HG03097 (cell line): ENCODE data around the gene ZNF692.
A peak's percentile ranks its signal among the peaks of the same experiment; 100 is the strongest.
"Not testable (repeated sequence)": the region's sequence is repeated elsewhere in the genome, so short reads cannot be mapped to it uniquely, and the experiment has no call there.

Experiments
- ATAC-seq: cut with Tn5 transposase; IDR thresholded peaks from one replicate; pipeline ENCODE4 v1.9.1; 2021; ENCODE audit not compliant: unreplicated experiment, low FRiP score

Gene ZNF692, protein sequence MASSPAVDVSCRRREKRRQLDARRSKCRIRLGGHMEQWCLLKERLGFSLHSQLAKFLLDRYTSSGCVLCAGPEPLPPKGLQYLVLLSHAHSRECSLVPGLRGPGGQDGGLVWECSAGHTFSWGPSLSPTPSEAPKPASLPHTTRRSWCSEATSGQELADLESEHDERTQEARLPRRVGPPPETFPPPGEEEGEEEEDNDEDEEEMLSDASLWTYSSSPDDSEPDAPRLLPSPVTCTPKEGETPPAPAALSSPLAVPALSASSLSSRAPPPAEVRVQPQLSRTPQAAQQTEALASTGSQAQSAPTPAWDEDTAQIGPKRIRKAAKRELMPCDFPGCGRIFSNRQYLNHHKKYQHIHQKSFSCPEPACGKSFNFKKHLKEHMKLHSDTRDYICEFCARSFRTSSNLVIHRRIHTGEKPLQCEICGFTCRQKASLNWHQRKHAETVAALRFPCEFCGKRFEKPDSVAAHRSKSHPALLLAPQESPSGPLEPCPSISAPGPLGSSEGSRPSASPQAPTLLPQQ

GRCh38 chr1:248858891-248859889 lies at the start of gene ZNF692:
Gene ZNF692 (minus strand): TSS chr1:248859085. CDS start chr1:248858309, 776 bp downstream.
- ATAC-seq, result peak; percentile 89

DNA sequence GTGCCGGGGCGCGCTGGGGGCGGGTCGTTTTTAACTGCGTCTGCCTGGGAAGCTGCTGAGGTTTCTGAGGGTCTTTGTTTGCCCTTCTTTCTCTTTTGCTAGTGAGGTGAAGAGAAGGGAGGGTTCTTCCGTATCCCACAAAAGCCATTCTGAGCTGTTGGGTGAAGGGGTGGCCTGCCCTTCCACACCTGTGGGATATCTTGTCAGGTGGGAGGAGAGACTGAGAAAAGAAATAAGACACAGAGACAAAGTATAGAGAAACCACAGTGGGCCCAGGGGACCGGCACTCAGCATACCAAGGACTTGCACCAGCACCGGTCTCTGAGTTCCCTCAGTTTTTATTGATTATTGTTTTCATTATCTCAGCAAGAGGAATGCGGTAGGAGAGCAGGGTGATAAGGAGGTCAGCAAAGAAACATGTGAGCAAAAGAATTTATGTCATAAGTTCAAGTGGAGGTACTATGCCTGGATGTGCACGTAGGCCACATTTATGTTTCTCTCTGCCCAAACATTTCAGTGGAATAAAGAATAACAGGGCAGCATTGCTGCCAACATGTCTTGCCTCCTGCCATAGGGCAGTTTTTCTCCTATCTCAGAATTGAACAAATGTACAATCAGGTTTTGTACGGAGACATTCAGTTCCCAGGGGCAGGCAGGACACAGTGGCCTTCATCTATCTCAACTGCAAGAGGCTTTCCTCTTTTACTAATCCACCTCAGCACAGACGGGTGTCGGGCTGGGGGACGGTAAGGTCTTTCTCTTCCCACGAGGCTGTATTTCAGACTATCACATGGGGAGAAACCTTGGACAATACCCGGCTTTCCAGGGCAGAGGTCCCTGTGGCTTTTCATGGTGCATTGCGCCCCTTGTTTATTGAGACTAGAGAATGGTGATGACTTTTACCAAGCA lies 48.1 kb upstream of the ZNF692 start:
- peak; percentile 13 for ATAC-seq

DNA sequence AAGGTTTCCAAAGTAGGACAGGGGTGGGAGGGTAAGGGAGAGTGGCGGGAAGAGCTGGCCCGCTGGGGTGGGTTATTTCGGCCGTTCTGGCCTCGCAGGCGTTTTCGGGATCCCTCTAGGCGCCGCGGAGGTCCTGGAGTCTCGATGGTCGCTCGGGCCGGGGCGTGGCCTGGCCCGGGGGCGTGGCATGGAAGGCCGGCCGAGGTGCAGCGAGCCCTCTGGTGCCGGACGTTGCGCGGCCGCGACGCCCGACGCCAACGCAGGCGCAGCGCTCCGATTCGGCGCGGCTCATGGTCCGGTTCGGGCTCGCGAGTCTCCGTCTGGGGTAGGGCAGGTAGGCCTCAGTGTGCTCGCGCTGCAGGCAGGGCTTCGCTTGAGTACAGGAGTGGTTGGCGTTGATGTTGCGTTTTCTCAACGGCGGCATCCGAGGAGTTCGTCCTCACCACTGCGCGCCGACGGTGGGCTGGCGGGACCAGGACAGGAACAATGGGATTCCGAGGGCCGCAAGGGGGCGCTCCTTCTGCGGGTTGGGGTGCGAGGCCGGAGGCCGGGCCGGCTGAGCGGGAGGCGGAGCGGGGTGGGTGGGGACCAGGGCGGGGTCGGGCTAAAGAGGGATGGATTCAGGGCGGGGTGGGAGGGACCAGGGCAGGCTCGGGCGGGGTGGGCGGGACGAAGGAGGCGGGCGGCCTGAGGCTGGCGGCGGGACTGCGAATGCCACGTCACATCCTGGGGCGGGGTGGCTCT lies 47.3 kb upstream of the ZNF692 start, which contains the start of gene PGBD2:
TSS of gene PGBD2 (plus strand) at position 227 of the 744 bp plus-strand sequence. CDS start 7,628 bp downstream, outside the sequence.
- peak; percentile 94 for ATAC-seq

DNA sequence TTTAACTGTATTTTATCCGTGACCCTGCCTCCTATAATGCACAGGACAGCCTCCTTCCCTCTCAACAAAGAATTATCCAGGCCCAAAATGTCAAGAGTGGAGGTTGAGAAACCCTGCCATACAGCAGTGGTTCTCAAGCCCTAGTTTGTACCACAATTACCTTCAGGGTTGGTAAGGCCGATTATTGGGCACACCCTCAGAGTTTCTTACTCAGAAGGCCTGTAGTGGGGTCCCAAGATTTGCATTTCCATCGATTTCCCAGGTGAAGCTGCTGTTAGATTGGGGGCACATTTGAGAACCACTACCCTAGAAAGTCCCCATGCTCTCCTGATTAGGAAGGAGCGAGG lies 46.8 kb upstream of the ZNF692 start:
- no peak for ATAC-seq

DNA sequence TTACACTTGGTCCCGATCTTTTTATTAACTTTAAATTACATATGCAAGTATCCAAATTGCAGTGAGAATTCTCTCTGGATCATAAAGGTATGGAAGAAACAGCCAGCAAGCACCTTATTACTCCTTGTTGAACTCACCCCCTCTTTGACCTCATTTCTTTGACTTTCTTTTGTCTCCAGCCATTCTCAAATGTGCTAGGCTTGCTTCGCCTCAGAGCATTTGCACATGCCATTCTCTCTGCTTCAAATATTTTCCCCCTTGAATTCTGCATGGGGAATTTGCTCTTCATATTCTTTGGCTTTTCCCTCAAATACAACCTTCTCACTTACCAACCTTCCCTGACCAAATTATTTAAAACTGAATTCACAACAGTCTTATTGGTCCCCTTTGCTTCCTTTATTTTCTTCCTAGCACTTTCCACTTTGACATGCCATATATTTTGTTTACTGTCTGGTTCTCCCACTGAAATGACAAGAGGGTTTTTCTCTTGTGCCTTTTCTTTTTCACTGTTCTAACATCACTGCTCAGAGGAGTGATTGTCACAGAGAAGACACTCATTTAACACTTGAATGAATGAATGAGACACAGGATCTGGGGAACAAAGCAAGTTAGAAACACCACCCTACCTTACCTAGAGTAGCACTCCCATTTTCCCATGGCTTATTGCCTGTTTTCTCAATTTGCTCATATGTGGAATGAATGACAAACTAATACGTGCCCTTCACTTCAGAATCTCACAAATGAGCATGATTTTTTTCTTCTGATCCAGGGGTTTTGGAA lies 45.7 kb upstream of the ZNF692 start:
- ATAC-seq, result no peak

GRCh38 chr1:248901578-248901977 lies 42.7 kb upstream of the ZNF692 start:
- no peak for ATAC-seq

- ATAC-seq, result no peak
These were observed 41.8 kb upstream of the ZNF692 start for GRCh38 chr1:248900637-248901036.

DNA sequence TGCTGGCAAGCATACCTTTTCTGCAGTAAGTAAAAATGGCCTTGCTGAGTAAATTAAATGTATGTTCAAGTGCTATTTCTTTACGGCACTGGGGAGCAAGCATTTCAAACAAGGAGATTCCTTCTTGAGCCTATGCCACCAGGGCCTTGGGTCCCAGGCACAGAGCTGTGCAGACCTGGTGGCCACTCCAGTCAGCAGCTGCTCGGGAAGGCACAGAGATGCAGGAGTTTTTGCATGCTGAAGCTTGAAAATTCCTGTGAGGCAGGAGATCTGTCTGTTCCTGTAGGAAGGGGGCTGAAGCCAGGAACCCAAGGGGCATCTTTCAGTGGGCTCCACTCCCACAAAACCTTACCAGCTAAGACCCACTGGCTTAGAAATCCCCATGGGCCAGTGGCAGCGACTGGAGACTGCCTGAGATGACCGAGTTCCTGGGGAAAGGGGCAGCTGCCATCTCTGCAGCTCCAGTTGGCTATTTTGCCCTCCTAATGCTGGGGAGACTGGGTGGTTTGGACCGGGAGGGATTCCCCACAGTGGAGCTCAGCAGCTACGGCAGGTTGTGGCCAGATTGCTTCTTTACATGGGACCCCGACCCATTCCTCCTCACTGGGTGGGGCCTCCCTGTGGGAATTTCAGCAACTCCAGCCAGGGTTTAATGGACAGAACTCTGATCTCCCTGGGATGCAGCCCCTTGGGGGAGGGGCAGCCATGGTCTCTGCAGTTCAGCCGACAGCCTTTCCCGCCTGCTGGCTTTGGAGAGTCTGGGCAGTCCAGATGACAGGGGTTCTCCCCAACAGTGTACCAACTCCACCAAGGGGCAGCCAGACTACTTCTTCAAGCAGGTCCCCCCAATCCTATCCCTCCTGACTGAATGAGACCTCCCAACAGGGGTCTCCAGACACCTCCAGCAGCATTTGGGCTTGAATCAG lies 38.8 kb upstream of the ZNF692 start:
- ATAC-seq, result no peak

DNA sequence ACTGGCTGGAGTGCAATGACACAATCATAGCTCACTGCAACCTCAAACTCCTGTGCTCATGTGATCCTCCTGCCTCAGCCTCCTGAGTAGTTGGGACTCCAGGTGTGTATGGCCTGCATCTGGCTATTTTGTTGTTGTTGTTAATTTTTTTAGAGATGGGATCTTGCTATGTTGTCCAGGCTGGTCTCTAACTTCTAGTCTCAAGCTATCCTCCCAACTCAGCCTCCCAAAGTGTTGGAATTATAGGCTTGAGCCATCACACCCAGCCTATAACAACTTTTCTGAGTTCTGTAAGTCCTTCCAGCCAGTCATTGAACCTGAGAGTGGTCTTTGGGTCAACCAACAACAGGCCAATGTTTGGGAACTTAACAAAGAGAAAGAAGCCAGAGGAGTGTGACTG lies 36.0 kb upstream of the ZNF692 start:
- ATAC-seq, result no peak

DNA sequence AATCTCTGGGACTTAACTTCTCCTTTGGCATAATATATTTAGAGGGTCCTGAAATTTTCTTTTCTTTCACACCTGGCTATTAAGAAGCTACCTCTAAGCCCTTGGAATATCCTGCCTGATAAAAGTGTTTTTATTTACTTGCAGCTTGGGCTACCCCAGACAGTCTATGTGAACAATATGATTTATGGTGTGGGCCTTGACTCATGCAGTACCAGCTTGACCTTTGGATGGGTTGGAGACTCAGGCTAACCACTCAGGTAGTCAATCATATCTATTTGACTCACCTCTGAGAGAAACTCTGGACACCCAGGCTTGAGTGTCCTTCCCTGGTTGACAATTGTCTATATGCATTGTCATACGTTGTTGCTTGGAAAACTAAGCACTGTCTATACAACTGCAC lies 33.7 kb upstream of the ZNF692 start:
- ATAC-seq, result no peak

DNA sequence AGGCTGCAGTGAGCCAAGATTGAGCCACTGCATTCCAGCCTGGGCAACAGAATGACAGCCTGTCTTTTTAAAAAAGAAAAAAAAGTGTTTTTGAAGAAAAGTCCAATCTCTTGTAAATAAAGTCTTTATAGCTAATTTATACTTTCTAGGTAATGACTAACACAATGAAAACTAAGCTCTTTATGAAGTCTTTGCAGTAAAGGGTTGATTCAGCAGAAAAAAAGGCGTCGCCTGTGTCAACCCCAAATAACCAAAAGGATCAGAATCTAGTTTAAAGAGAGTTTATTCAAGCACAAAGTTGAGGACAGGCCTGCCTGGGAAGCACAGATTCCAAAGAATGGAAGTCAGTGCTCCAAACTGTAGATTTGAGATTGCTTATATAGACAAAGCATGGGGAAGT lies 32.9 kb upstream of the ZNF692 start:
- ATAC-seq, result no peak

- no peak for ATAC-seq
These were observed 31.9 kb upstream of the ZNF692 start for GRCh38 chr1:248890549-248891498.

- ATAC-seq, result not testable (repeated sequence)
These were observed 31.0 kb upstream of the ZNF692 start for GRCh38 chr1:248889914-248890243.

DNA sequence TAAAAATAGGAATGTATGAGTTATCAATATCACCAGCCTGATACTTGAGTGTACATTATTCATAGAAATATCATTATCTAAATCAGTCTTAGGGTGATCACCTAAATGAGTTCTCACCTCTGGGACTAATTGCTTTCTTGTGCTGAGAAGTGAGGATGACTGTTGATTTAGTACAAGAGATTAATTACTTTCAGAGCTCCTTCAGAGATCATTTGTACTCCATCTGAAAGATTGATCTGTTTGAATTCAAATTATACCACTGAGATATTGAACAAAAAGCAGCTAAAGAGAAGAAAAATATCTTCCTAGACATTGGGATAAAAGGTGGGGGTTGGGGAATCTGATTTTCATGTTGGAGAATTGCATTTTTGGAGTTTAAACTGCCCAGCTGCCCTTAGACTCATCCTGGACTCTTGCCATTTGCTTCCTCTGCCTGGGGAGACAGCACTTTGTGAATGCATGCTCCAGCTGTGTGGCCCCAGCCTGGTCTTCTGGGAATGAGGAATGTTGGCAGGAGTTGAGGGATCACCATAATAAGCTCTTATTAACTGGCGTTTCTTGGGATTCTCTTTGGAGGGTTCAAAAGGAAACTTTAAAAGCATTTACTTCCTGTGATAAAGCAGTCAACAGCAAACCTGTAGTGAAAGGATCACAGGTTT lies 27.5 kb upstream of the ZNF692 start:
- no peak for ATAC-seq

DNA sequence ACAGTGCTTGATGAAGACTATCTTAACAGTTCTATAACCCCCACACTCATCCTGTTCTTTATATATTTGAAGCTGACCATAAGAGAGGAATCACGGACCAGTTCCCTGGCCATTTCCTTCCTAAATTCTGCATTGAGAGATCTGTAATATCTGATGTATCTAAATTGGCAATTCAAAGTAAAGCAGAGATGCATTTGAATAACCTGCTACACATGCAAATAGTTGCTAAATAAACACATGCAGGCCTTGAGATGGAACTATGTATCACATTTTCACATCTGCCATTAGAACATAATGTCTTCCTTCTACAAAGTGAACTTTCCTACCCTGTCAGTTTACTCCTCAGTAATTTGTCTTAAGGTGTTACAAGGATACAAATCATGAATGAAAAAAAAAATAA lies 26.8 kb upstream of the ZNF692 start:
- no peak for ATAC-seq

GRCh38 chr1:248884632-248885295 lies 25.9 kb upstream of the ZNF692 start:
- no peak for ATAC-seq
